Astrocyte (in vitro differentiated cells and primary cell): Measurements from ENCODE around the gene PITPNM3. TPM values are rescaled to one million over a fixed set of nuclear protein-coding genes. Genes with fewer than 3 reads are reported as not detected.

Experiments
- total RNA-seq: library from RNA; stranded (reverse); gene quantifications from 2 replicates; pipeline ENCODE4 v1.2.1, GENCODE V29; 2021

Gene PITPNM3
- total RNA-seq, 1 donor from 2014 or later, result 1.3 TPM

Other genes with a start within 250 kb of the PITPNM3 start
- gene AIPL1, start 121.4 kb downstream of the PITPNM3 start, total RNA-seq, result not detected in 2 replicates
- 1.1 and 2.6 TPM in 2 replicates for gene PIMREG, start 112.1 kb downstream of the PITPNM3 start, total RNA-seq
- 23.3 and 25.4 TPM in 2 replicates for gene KIAA0753, start 84.2 kb upstream of the PITPNM3 start, total RNA-seq
- 141 and 158 TPM in 2 replicates for gene TXNDC17, start 84.5 kb upstream of the PITPNM3 start, total RNA-seq
- gene MED31, start 95.0 kb upstream of the PITPNM3 start, total RNA-seq, result 21.0 and 22.8 TPM in 2 replicates
- gene C17orf100, start 95.2 kb upstream of the PITPNM3 start, total RNA-seq, result 3.1 and 4.1 TPM in 2 replicates
- 6.9 and 13.2 TPM in 2 replicates for gene SLC13A5, start 156.8 kb upstream of the PITPNM3 start, total RNA-seq
- 50.9 and 69.6 TPM in 2 replicates for gene XAF1, start 199.5 kb upstream of the PITPNM3 start, total RNA-seq
- 0.93 and 1.2 TPM in 2 replicates for gene FBXO39, start 219.7 kb upstream of the PITPNM3 start, total RNA-seq